ENCODE results near the gene TMUB1.

The TMUB1 gene, protein sequence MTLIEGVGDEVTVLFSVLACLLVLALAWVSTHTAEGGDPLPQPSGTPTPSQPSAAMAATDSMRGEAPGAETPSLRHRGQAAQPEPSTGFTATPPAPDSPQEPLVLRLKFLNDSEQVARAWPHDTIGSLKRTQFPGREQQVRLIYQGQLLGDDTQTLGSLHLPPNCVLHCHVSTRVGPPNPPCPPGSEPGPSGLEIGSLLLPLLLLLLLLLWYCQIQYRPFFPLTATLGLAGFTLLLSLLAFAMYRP

GRCh38 chr7:151083071-151083823, at the start of gene TMUB1:
Gene TMUB1, minus strand, starts transcription at chr7:151083493. Its CDS starts 930 bp downstream, at chr7:151082563.
- peak within 1 kb of the TSS; percentile 95 for H3K4me3 ChIP-seq (ENCODE audit: low read depth, low read length)
- no peaks in the 10 kb centered on the region for H3K36me3 ChIP-seq (ENCODE audit: control insufficient read depth, insufficient read depth, low read length)
- H3K9ac ChIP-seq (ENCODE audit: low read length) = peak within 1 kb of the TSS; percentile 14
- H3K27me3 ChIP-seq (ENCODE audit: control insufficient read depth, insufficient read depth, low read length) = peaks cover 22% of the 10 kb centered on the region
- no peak within 1 kb of the TSS; the same call in 1 of the 2 replicates for H3K27ac ChIP-seq (ENCODE audit: low read depth, low read length)
- peaks cover 56% of the 10 kb centered on the region for H3K4me1 ChIP-seq (ENCODE audit: control insufficient read depth, insufficient read depth, low read length)
- no peaks in the 10 kb centered on the region for H3K9me3 ChIP-seq (ENCODE audit: control insufficient read depth, insufficient read depth, low read depth, low read length)

- peaks cover 14% of the 10 kb centered on the region for H3K4me1 ChIP-seq (ENCODE audit: control insufficient read depth, insufficient read depth, low read length)
- no peaks in the 10 kb centered on the region for H3K9me3 ChIP-seq (ENCODE audit: control insufficient read depth, insufficient read depth, low read depth, low read length)
- no peak overlapping the region for H3K27ac ChIP-seq (ENCODE audit: low read depth, low read length)
- H3K4me3 ChIP-seq (ENCODE audit: low read depth, low read length) = no peak overlapping the region
- peaks cover 79% of the 10 kb centered on the region for H3K36me3 ChIP-seq (ENCODE audit: control insufficient read depth, insufficient read depth, low read length)
- H3K9ac ChIP-seq (ENCODE audit: low read length) = no peak overlapping the region
- H3K27me3 ChIP-seq (ENCODE audit: control insufficient read depth, insufficient read depth, low read length) = peaks cover 17% of the 10 kb centered on the region; the same call in 1 of the 2 replicates
Measured at GRCh38 chr7:151132461-151133205, 49.3 kb upstream of the TMUB1 start.

DNA sequence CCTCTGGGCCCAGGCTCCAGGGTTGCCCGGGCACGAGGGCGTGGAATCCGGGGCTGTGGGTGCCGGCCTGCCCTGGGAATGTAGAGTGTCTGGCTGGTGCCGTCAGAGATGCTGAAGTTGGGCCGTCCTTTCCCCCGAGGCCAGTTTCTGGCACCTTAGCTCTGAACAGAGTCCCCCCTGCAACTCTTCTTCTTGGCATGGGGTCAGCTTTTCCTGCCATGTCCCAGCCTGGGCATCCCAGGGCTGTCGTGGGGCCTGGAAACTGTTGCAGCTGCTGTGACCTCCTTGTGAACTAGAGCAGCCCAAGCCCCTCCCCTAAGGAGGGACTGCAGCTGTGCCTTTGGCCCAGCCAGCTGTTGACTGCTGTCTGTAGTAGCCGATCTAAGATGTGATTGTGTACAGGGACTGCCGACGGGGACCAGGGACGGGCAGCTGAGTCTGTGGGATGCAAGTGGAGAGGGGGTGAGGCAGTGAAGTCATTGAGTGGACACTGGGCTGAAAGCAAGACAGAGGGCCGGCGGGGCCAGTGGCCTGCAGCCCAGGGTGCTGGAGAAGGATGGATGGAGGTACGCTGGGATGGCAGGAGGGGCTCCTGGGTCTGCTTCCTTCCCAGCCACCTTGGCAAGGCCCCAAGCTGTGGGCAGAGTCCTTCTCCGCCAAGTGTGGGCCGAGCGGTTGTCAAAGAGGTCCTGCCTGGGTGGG, 48.5 kb upstream of the TMUB1 start:
- H3K4me3 ChIP-seq (ENCODE audit: low read depth, low read length) = no peak overlapping the region
- no peak overlapping the region for H3K9ac ChIP-seq (ENCODE audit: low read length)
- H3K27me3 ChIP-seq (ENCODE audit: control insufficient read depth, insufficient read depth, low read length) = peaks cover 19% of the 10 kb centered on the region; the same call in 1 of the 2 replicates
- peaks cover 8% of the 10 kb centered on the region; the same call in 1 of the 2 replicates for H3K4me1 ChIP-seq (ENCODE audit: control insufficient read depth, insufficient read depth, low read length)
- no peaks in the 10 kb centered on the region for H3K9me3 ChIP-seq (ENCODE audit: control insufficient read depth, insufficient read depth, low read depth, low read length)
- no peak overlapping the region for H3K27ac ChIP-seq (ENCODE audit: low read depth, low read length)
- H3K36me3 ChIP-seq (ENCODE audit: control insufficient read depth, insufficient read depth, low read length) = peaks cover 79% of the 10 kb centered on the region

DNA sequence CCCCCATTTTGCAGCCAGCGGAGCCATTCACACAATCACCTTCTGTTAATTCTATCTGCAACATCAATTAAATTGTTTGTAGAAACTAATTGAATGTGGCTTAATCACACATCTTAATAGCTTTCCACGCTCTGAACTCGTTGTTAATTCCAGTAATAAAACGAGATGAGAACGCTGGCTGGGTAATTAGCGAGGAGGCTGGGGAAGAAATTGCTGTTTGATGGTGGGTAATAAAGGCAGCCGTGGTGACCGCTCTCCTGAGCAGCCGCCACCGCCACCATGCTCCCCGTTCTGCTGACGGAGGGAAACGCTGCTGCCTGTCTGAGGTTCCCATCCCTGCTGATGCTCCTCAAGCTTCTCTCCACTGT, 47.9 kb upstream of the TMUB1 start:
- Histone ChIP-seq H3K9ac (ENCODE audit: low read length) (no peak overlapping the region), H3K4me3 (ENCODE audit: low read depth, low read length) (no peak overlapping the region), H3K9me3 (ENCODE audit: control insufficient read depth, insufficient read depth, low read depth, low read length) (no peaks in the 10 kb centered on the region), H3K27me3 (ENCODE audit: control insufficient read depth, insufficient read depth, low read length) (peaks cover 17% of the 10 kb centered on the region; the same call in 1 of the 2 replicates), H3K27ac (ENCODE audit: low read depth, low read length) (no peak overlapping the region), H3K4me1 (ENCODE audit: control insufficient read depth, insufficient read depth, low read length) (peaks cover 7% of the 10 kb centered on the region; the same call in 1 of the 2 replicates), H3K36me3 (ENCODE audit: control insufficient read depth, insufficient read depth, low read length) (peaks cover 74% of the 10 kb centered on the region)

DNA sequence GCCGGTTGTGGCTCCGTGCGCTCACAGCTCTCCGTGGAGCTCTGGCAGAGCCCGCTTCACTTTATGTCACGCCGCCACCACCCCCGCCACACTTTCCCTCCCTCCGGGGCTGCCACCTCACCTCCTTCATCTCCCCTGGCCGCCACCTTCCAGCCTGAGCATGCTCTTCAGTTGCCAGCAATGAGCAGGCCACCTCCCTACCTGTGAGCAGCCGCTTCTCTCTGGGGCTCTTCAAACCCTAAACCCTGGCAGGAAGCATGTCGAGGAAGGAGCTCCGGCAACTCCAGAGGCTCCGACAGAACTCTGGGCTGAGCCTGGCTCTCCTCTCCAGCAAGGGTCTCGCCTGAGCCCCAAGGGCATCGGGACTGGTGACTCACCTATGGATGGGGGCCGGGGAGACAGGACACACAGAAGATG, 47.5 kb upstream of the TMUB1 start:
- no peaks in the 10 kb centered on the region for H3K9me3 ChIP-seq (ENCODE audit: control insufficient read depth, insufficient read depth, low read depth, low read length)
- H3K9ac ChIP-seq (ENCODE audit: low read length) = no peak overlapping the region
- H3K27me3 ChIP-seq (ENCODE audit: control insufficient read depth, insufficient read depth, low read length) = peaks cover 17% of the 10 kb centered on the region; the same call in 1 of the 2 replicates
- peaks cover 6% of the 10 kb centered on the region; the same call in 1 of the 2 replicates for H3K4me1 ChIP-seq (ENCODE audit: control insufficient read depth, insufficient read depth, low read length)
- no peak overlapping the region for H3K27ac ChIP-seq (ENCODE audit: low read depth, low read length)
- H3K4me3 ChIP-seq (ENCODE audit: low read depth, low read length) = no peak overlapping the region
- H3K36me3 ChIP-seq (ENCODE audit: control insufficient read depth, insufficient read depth, low read length) = peaks cover 70% of the 10 kb centered on the region

GRCh38 chr7:151129960-151130591, 46.8 kb upstream of the TMUB1 start:
- H3K27ac ChIP-seq (ENCODE audit: low read depth, low read length) = no peak overlapping the region
- peaks cover 64% of the 10 kb centered on the region for H3K36me3 ChIP-seq (ENCODE audit: control insufficient read depth, insufficient read depth, low read length)
- H3K9ac ChIP-seq (ENCODE audit: low read length) = no peak overlapping the region
- peaks cover 9% of the 10 kb centered on the region for H3K4me1 ChIP-seq (ENCODE audit: control insufficient read depth, insufficient read depth, low read length)
- H3K9me3 ChIP-seq (ENCODE audit: control insufficient read depth, insufficient read depth, low read depth, low read length) = no peaks in the 10 kb centered on the region
- H3K4me3 ChIP-seq (ENCODE audit: low read depth, low read length) = no peak overlapping the region
- H3K27me3 ChIP-seq (ENCODE audit: control insufficient read depth, insufficient read depth, low read length) = peaks cover 19% of the 10 kb centered on the region

GRCh38 chr7:151129117-151129959, 46.0 kb upstream of the TMUB1 start:
- Histone ChIP-seq H3K4me3 (ENCODE audit: low read depth, low read length) (no peak overlapping the region), H3K9ac (ENCODE audit: low read length) (no peak overlapping the region), H3K27ac (ENCODE audit: low read depth, low read length) (no peak overlapping the region), H3K36me3 (ENCODE audit: control insufficient read depth, insufficient read depth, low read length) (peaks cover 61% of the 10 kb centered on the region), H3K9me3 (ENCODE audit: control insufficient read depth, insufficient read depth, low read depth, low read length) (no peaks in the 10 kb centered on the region), H3K27me3 (ENCODE audit: control insufficient read depth, insufficient read depth, low read length) (peaks cover 26% of the 10 kb centered on the region), H3K4me1 (ENCODE audit: control insufficient read depth, insufficient read depth, low read length) (peaks cover 14% of the 10 kb centered on the region)

- H3K27ac ChIP-seq (ENCODE audit: low read depth, low read length) = no peak overlapping the region
- peaks cover 28% of the 10 kb centered on the region for H3K27me3 ChIP-seq (ENCODE audit: control insufficient read depth, insufficient read depth, low read length)
- H3K9ac ChIP-seq (ENCODE audit: low read length) = no peak overlapping the region
- peaks cover 14% of the 10 kb centered on the region for H3K4me1 ChIP-seq (ENCODE audit: control insufficient read depth, insufficient read depth, low read length)
- peaks cover 57% of the 10 kb centered on the region for H3K36me3 ChIP-seq (ENCODE audit: control insufficient read depth, insufficient read depth, low read length)
- no peaks in the 10 kb centered on the region for H3K9me3 ChIP-seq (ENCODE audit: control insufficient read depth, insufficient read depth, low read depth, low read length)
- H3K4me3 ChIP-seq (ENCODE audit: low read depth, low read length) = no peak overlapping the region
Measured at GRCh38 chr7:151128716-151129115, 45.4 kb upstream of the TMUB1 start.

DNA sequence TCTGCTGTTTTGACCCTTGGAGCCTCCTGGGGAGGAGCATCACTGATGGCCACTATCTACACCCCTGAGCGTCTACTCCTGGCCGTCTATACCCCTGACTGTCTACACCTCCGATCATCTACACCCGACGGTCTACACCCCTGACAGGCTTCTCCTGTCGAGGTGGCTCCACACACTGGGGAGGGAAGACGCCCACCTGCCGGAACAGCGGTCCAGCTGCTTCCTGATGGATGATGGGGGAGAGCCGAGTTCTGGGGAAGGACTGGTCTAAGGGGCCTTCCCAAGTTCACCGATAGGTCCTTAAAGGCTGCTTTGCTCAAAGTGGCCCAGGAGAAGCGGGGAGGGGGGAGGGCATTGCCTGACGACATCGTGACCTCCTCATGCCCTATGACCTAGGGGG, 44.9 kb upstream of the TMUB1 start:
- Histone ChIP-seq H3K9ac (ENCODE audit: low read length) (no peak overlapping the region), H3K27me3 (ENCODE audit: control insufficient read depth, insufficient read depth, low read length) (peaks cover 28% of the 10 kb centered on the region), H3K27ac (ENCODE audit: low read depth, low read length) (no peak overlapping the region), H3K36me3 (ENCODE audit: control insufficient read depth, insufficient read depth, low read length) (peaks cover 54% of the 10 kb centered on the region), H3K9me3 (ENCODE audit: control insufficient read depth, insufficient read depth, low read depth, low read length) (no peaks in the 10 kb centered on the region), H3K4me3 (ENCODE audit: low read depth, low read length) (no peak overlapping the region), H3K4me1 (ENCODE audit: control insufficient read depth, insufficient read depth, low read length) (peaks cover 14% of the 10 kb centered on the region)

Measured in HUES6 (cell line).